HepG2 (cell line): Measurements from ENCODE around the gene VENTX. TPM values are rescaled to one million over a fixed set of nuclear protein-coding genes. Genes with fewer than 3 reads are reported as not detected.

Source experiments
- ATAC-seq: fragments of 200-7000 bp; cut with Tn5 transposase; 3 replicates; pipeline ENCODE4 v1.9.1; 2020; ENCODE audit warnings: mild to moderate bottlenecking, moderate library complexity
- BruUV-seq: library from RNA; stranded (reverse); fragments of 400-500 nt; replicated peaks from 2 replicates; lab custom pipeline; 2021; lab: Mats Ljungman, UMichigan
- CTCF ChIA-PET: fragments of 300-600 bp; formaldehyde crosslinking; extraction: SDS; loops from one replicate; lab custom pipeline; 2021; ENCODE audit warnings: low total read pairs, inconsistent platforms, low intra/inter-chr PET ratio; lab: Yijun Ruan, JAX
- POLR2A ChIA-PET: fragments of 350-600 bp; sonication (Branson Sonifier 250); formaldehyde crosslinking; loops from one replicate; lab custom pipeline; 2020; ENCODE audit warnings: antibody characterized with exemption, inconsistent platforms; lab: Yijun Ruan, JAX
- DNase-seq: peaks from one replicate; pipeline ENCODE4 v3.0.0-alpha.2; 2015; ENCODE audit warnings: low spot score
- FAIRE-seq: peaks from 3 replicates; lab custom pipeline; 2011; peaks lifted over from hg19 to GRCh38; lab: Jason Lieb, UNC
- H2AFZ ChIP-seq: one replicate; pipeline ENCODE4 v1.6.1; 2011; ENCODE audit warnings: low read length, inconsistent platforms
- H3K27ac ChIP-seq: fragments of 300-600 bp; 3 replicates; pipeline ENCODE4 v1.8.0; 2011; ENCODE audit warnings: mixed run types, mild to moderate bottlenecking, mixed read lengths, low read length, inconsistent platforms; ENCODE audit not compliant: insufficient read depth; ENCODE audit errors: extremely low read length
- H3K27me3 ChIP-seq, 2 experiments: fragments of 200-600 bp in 1 of 2; 2 replicates in 1 of 2; 3 replicates in 1 of 2; pipeline versions ENCODE4 v1.6.0 to v1.8.0; 2011; ENCODE audit warnings: low read length in 2 of 2, mild to moderate bottlenecking in 2 of 2, moderate library complexity in 2 of 2, inconsistent platforms in 1 of 2; ENCODE audit not compliant: insufficient read depth in 2 of 2, control insufficient read depth in 1 of 2
- H3K36me3 ChIP-seq, 2 experiments: fragments of 200-600 bp in 1 of 2; replicated peaks in 1 of 2; 2 replicates in 1 of 2; 3 replicates in 1 of 2; pipeline versions ENCODE4 v1.5.1 to v1.8.0; 2011; ENCODE audit warnings: low read length in 2 of 2, inconsistent platforms in 1 of 2; ENCODE audit not compliant: insufficient read depth in 2 of 2, control insufficient read depth in 1 of 2
- H3K4me1 ChIP-seq: 2 replicates; pipeline ENCODE4 v1.5.1; 2012; ENCODE audit warnings: low read length, inconsistent platforms; ENCODE audit not compliant: insufficient read depth
- H3K4me2 ChIP-seq: 2 replicates; pipeline ENCODE4 v1.6.0; 2011; ENCODE audit warnings: low read depth, low read length, inconsistent platforms
- H3K4me3 ChIP-seq, 3 experiments: fragments of 200-600 bp in 1 of 3; sonication (generic), shearing (Covaris generic) in 1 of 3; replicated peaks in 1 of 3; 2 replicates each; pipeline ENCODE4 v1.5.1; 2011 to 2016; ENCODE audit warnings: low read length in 3 of 3, inconsistent platforms in 2 of 3, low read depth in 2 of 3, mild to moderate bottlenecking in 2 of 3, control low read depth in 1 of 3, mixed read lengths in 1 of 3; ENCODE audit not compliant: insufficient read depth in 1 of 3
- H3K79me2 ChIP-seq: one replicate; pipeline ENCODE4 v1.6.1; 2011; ENCODE audit warnings: low read length, inconsistent platforms; ENCODE audit not compliant: insufficient read depth
- H3K9ac ChIP-seq: 2 replicates; pipeline ENCODE4 v1.6.0; 2011; ENCODE audit warnings: mild to moderate bottlenecking, low read depth, low read length, inconsistent platforms; ENCODE audit not compliant: insufficient read depth
- H3K9me3 ChIP-seq: 2 replicates; pipeline ENCODE4 v1.5.1; 2012; ENCODE audit warnings: mild to moderate bottlenecking, low read length
- H4K20me1 ChIP-seq: 2 replicates; pipeline ENCODE4 v1.6.0; 2011; ENCODE audit warnings: inconsistent platforms, mild to moderate bottlenecking, low read length, moderate library complexity; ENCODE audit not compliant: insufficient read depth
- ATF3 ChIP-seq: sonication (generic); formaldehyde crosslinking; IDR thresholded peaks from 2 replicates; pipeline ENCODE4 v1.4.0; 2020; ENCODE audit warnings: missing genetic modification reagents
- EEA1 ChIP-seq: sonication (generic); formaldehyde crosslinking; IDR thresholded peaks from 2 replicates; pipeline ENCODE4 v1.5.1; 2020; ENCODE audit warnings: mild to moderate bottlenecking, missing genetic modification reagents, borderline replicate concordance
- GRHL1 ChIP-seq: sonication (generic); formaldehyde crosslinking; conservative IDR thresholded peaks from 2 replicates; pipeline ENCODE4 v1.8.0; 2022; ENCODE audit warnings: missing genetic modification reagents
- MAX ChIP-seq: IDR thresholded peaks from 2 replicates; pipeline ENCODE4 v1.6.1; 2012; ENCODE audit warnings: inconsistent platforms
- SP1 ChIP-seq, 2 experiments: fragments of 450-650 bp in 1 of 2; sonication (generic) in 1 of 2; formaldehyde crosslinking in 1 of 2; IDR thresholded peaks; 2 replicates each; pipeline versions ENCODE4 v1.4.0 to v1.6.1; 2016 to 2020; ENCODE audit warnings: missing genetic modification reagents in 1 of 2
- TP53 ChIP-seq: sonication (generic); formaldehyde crosslinking; conservative IDR thresholded peaks from 2 replicates; pipeline ENCODE4 v1.4.0; 2020; ENCODE audit warnings: missing genetic modification reagents
- ZFP37 ChIP-seq: sonication (generic); formaldehyde crosslinking; IDR thresholded peaks from 2 replicates; pipeline ENCODE4 v1.4.0; 2020; ENCODE audit warnings: missing genetic modification reagents, borderline replicate concordance
- ZNF430 ChIP-seq: sonication (generic); formaldehyde crosslinking; IDR thresholded peaks from 2 replicates; pipeline ENCODE4 v1.9.0; 2021; ENCODE audit warnings: mild to moderate bottlenecking, missing genetic modification reagents
- ZNF615 ChIP-seq: sonication (generic); formaldehyde crosslinking; IDR thresholded peaks from 2 replicates; pipeline ENCODE4 v1.5.0; 2020; ENCODE audit warnings: mild to moderate bottlenecking, missing genetic modification reagents, borderline replicate concordance
- ZSCAN25 ChIP-seq: sonication (generic); formaldehyde crosslinking; IDR thresholded peaks from 2 replicates; pipeline ENCODE4 v1.8.0; 2022; ENCODE audit warnings: mild to moderate bottlenecking, missing genetic modification reagents
- ZSCAN29 ChIP-seq: sonication (generic); formaldehyde crosslinking; conservative IDR thresholded peaks from 2 replicates; pipeline ENCODE4 v1.4.0; 2020; ENCODE audit warnings: mild to moderate bottlenecking, missing genetic modification reagents
- WGBS: methylation state at CpG from one replicate; pipeline ENCODE4 v1.1.6; 2017; ENCODE audit warnings: low lambda C conversion rate; 5-methylcytosine and 5-hydroxymethylcytosine counted together
- in situ Hi-C: cut with HindIII; loops from 2 replicates; pipeline ENCODE4 v1.10.0; 2017; ENCODE audit warnings: low pct_unique_long_range_greater_than_20kb; ENCODE audit not compliant: extremely low pct_ligation_motif_present
- intact Hi-C: fragments of 100-400 bp; cut with micrococcal nuclease; formaldehyde crosslinking; loops from one replicate; pipeline ENCODE4 v1.10.0; 2022; ENCODE audit not compliant: unreplicated experiment
- polyA plus RNA-seq, 8 experiments: library from polyadenylated mRNA; depleted of rRNA in 3 of 8; stranded (reverse) in 7 of 8; unstranded in 1 of 8; fragments of >200 nt; fragmentation: Illumina TruSeq in 4 of 8; extraction: Trizol in 4 of 8; gene quantifications; 2 replicates each; pipeline versions ENCODE4 v1.2.1 to v1.2.3, GENCODE V29; 2011 to 2016; ENCODE audit warnings: low read depth in 4 of 8, missing spikeins in 1 of 8, mixed read lengths in 1 of 8; ENCODE audit not compliant: insufficient read depth in 1 of 8
- total RNA-seq, 5 experiments: library from RNA; depleted of rRNA; stranded (reverse); fragments of >200 nt; fragmentation: Illumina TruSeq; extraction: Trizol; gene quantifications; 2 replicates each; pipeline ENCODE4 v1.2.3, GENCODE V29; 2016; ENCODE audit warnings: low read depth in 1 of 5

Gene VENTX
- total and polyA plus RNA-seq, 2 of the 13 experiments (the other 11 are each of a cell fraction or from before 2014, with no cell fraction given), result not detected

GRCh38 chr10:133263674-133264073 is 26.0 kb downstream of the VENTX start:
- no peak overlapping the region for H3K27ac ChIP-seq
- no peaks in the 10 kb centered on the region for H3K36me3 ChIP-seq
- CTCF ChIA-PET, result no interaction called here
- no peak for FAIRE-seq
- no peaks in the 10 kb centered on the region for H3K9me3 ChIP-seq
- TF ChIP-seq ZFP37 (CRISPR knock-in tag) (no peak), ATF3 (CRISPR knock-in tag) (no peak), MAX (no peak), EEA1 (CRISPR knock-in tag) (no peak), ZNF430 (CRISPR knock-in tag) (no peak), ZSCAN29 (no peak), TP53 (CRISPR knock-in tag) (no peak), ZNF615 (CRISPR knock-in tag) (no peak), GRHL1 (no peak), ZSCAN25 (CRISPR knock-in tag) (no peak), SP1 (IDR thresholded peaks at IDR 0.05) (no peak), SP1 (CRISPR knock-in tag; IDR thresholded peaks at IDR 0.05) (no peak)
- TF ChIP-seq, all 625 proteins: peak for 0
- Histone ChIP-seq H4K20me1 (no peaks in the 10 kb centered on the region), H3K4me3 (no peak overlapping the region), H3K9ac (no peak overlapping the region), H3K4me1 (peaks cover 19% of the 10 kb centered on the region), H3K4me2 (no peak overlapping the region), H3K79me2 (no peaks in the 10 kb centered on the region), H2AFZ (no peak overlapping the region), H3K27me3 (peaks cover 9 to 36% of the 10 kb centered on the region in 2 experiments; a peak in 4 of 5 replicates)
- no peak for DNase-seq
- WGBS, result 56% methylated on average over 5 of the region's 10 CpGs
- in situ Hi-C loops (no loop called here), intact Hi-C loops (no loop called here)
- no TSS peak for BruUV-seq
- ATAC-seq, result no peak
- POLR2A ChIA-PET, result no interaction called here
